ENCODE data around the gene TMEM222.

The TMEM222 gene

GRCh38 chr1:27351541-27352107 is 29.7 kb downstream of the TMEM222 start:
- Histone ChIP-seq H3K9me3 (ENCODE audit: control insufficient read depth in 2 of 2, low read length in 2 of 2) (no peaks in the 10 kb centered on the region), H3K36me3 (ENCODE audit: control insufficient read depth in 2 of 2, insufficient read depth in 2 of 2, low read length in 2 of 2) (peaks cover 12 to 13% of the 10 kb centered on the region in 2 donors), H3K4me1 (ENCODE audit: control insufficient read depth, insufficient read depth, low read length) (peaks cover 25% of the 10 kb centered on the region), H3K27ac (ENCODE audit: low read length) (no peak overlapping the region), H3K4me3 (ENCODE audit: low read length in 2 of 2) (peak overlapping the region in 1 of 2 donors; percentile 29), H3K27me3 (ENCODE audit: control insufficient read depth in 1 of 2, insufficient read depth in 2 of 2, low read length in 2 of 2) (peaks cover 12 to 20% of the 10 kb centered on the region in 2 donors), H3K9ac (ENCODE audit: low read length in 2 of 2) (no peak overlapping the region)

GRCh38 chr1:27353166-27353565 is 31.2 kb downstream of the TMEM222 start:
- Histone ChIP-seq H3K9ac (ENCODE audit: low read length in 2 of 2) (no peak overlapping the region), H3K4me1 (ENCODE audit: control insufficient read depth, insufficient read depth, low read length) (peaks cover 33% of the 10 kb centered on the region), H3K27ac (ENCODE audit: low read length) (no peak overlapping the region), H3K36me3 (ENCODE audit: control insufficient read depth in 2 of 2, insufficient read depth in 2 of 2, low read length in 2 of 2) (peaks cover 12 to 16% of the 10 kb centered on the region in 2 donors), H3K9me3 (ENCODE audit: control insufficient read depth in 2 of 2, low read length in 2 of 2) (no peaks in the 10 kb centered on the region), H3K4me3 (ENCODE audit: low read length in 2 of 2) (no peak overlapping the region), H3K27me3 (ENCODE audit: control insufficient read depth in 1 of 2, insufficient read depth in 2 of 2, low read length in 2 of 2) (peaks cover 8 to 20% of the 10 kb centered on the region in 2 donors)

- H3K4me3 ChIP-seq (ENCODE audit: low read length in 2 of 2) = no peak overlapping the region
- H3K9me3 ChIP-seq (ENCODE audit: control insufficient read depth in 2 of 2, low read length in 2 of 2) = no peaks in the 10 kb centered on the region
- no peak overlapping the region for H3K27ac ChIP-seq (ENCODE audit: low read length)
- H3K4me1 ChIP-seq (ENCODE audit: control insufficient read depth, insufficient read depth, low read length) = peaks cover 33% of the 10 kb centered on the region
- peaks cover 8 to 20% of the 10 kb centered on the region in 2 donors for H3K27me3 ChIP-seq (ENCODE audit: control insufficient read depth in 1 of 2, insufficient read depth in 2 of 2, low read length in 2 of 2)
- H3K9ac ChIP-seq (ENCODE audit: low read length in 2 of 2) = no peak overlapping the region
- peaks cover 12 to 20% of the 10 kb centered on the region in 2 donors for H3K36me3 ChIP-seq (ENCODE audit: control insufficient read depth in 2 of 2, insufficient read depth in 2 of 2, low read length in 2 of 2)
Observed at GRCh38 chr1:27353629-27354028, 31.7 kb downstream of the TMEM222 start.

GRCh38 chr1:27355683-27356082 is 33.7 kb downstream of the TMEM222 start:
- peaks cover 2 to 6% of the 10 kb centered on the region in 2 donors for H3K27me3 ChIP-seq (ENCODE audit: control insufficient read depth in 1 of 2, insufficient read depth in 2 of 2, low read length in 2 of 2)
- H3K4me3 ChIP-seq (ENCODE audit: low read length in 2 of 2) = no peak overlapping the region
- peaks cover 15 to 29% of the 10 kb centered on the region in 2 donors for H3K36me3 ChIP-seq (ENCODE audit: control insufficient read depth in 2 of 2, insufficient read depth in 2 of 2, low read length in 2 of 2)
- H3K9ac ChIP-seq (ENCODE audit: low read length in 2 of 2) = no peak overlapping the region
- H3K9me3 ChIP-seq (ENCODE audit: control insufficient read depth in 2 of 2, low read length in 2 of 2) = no peaks in the 10 kb centered on the region
- H3K4me1 ChIP-seq (ENCODE audit: control insufficient read depth, insufficient read depth, low read length) = peaks cover 17% of the 10 kb centered on the region
- H3K27ac ChIP-seq (ENCODE audit: low read length) = no peak overlapping the region

- Histone ChIP-seq H3K27ac (ENCODE audit: low read length) (no peak overlapping the region), H3K4me3 (ENCODE audit: low read length in 2 of 2) (no peak overlapping the region), H3K4me1 (ENCODE audit: control insufficient read depth, insufficient read depth, low read length) (peaks cover 12% of the 10 kb centered on the region), H3K9ac (ENCODE audit: low read length in 2 of 2) (no peak overlapping the region), H3K9me3 (ENCODE audit: control insufficient read depth in 2 of 2, low read length in 2 of 2) (no peaks in the 10 kb centered on the region), H3K36me3 (ENCODE audit: control insufficient read depth in 2 of 2, insufficient read depth in 2 of 2, low read length in 2 of 2) (peaks cover 15 to 29% of the 10 kb centered on the region in 2 donors), H3K27me3 (ENCODE audit: control insufficient read depth in 1 of 2, insufficient read depth in 2 of 2, low read length in 2 of 2) (peaks cover 0 to under 1% of the 10 kb centered on the region in 2 donors)
Observed at GRCh38 chr1:27356277-27356618, 34.3 kb downstream of the TMEM222 start.

GRCh38 chr1:27356619-27357280 is 34.8 kb downstream of the TMEM222 start:
- Histone ChIP-seq H3K27me3 (ENCODE audit: control insufficient read depth in 1 of 2, insufficient read depth in 2 of 2, low read length in 2 of 2) (no peaks in the 10 kb centered on the region), H3K4me1 (ENCODE audit: control insufficient read depth, insufficient read depth, low read length) (peaks cover 11% of the 10 kb centered on the region), H3K27ac (ENCODE audit: low read length) (no peak overlapping the region), H3K4me3 (ENCODE audit: low read length in 2 of 2) (no peak overlapping the region), H3K36me3 (ENCODE audit: control insufficient read depth in 2 of 2, insufficient read depth in 2 of 2, low read length in 2 of 2) (peaks cover 17 to 29% of the 10 kb centered on the region in 2 donors), H3K9me3 (ENCODE audit: control insufficient read depth in 2 of 2, low read length in 2 of 2) (no peaks in the 10 kb centered on the region), H3K9ac (ENCODE audit: low read length in 2 of 2) (no peak overlapping the region)

- Histone ChIP-seq H3K4me3 (ENCODE audit: low read length in 2 of 2) (peak overlapping the region in 1 of 2 donors; percentile 49), H3K4me1 (ENCODE audit: control insufficient read depth, insufficient read depth, low read length) (peaks cover 11% of the 10 kb centered on the region), H3K27me3 (ENCODE audit: control insufficient read depth in 1 of 2, insufficient read depth in 2 of 2, low read length in 2 of 2) (no peaks in the 10 kb centered on the region), H3K9ac (ENCODE audit: low read length in 2 of 2) (peak overlapping the region in 1 of 2 donors; percentile 36), H3K9me3 (ENCODE audit: control insufficient read depth in 2 of 2, low read length in 2 of 2) (no peaks in the 10 kb centered on the region), H3K36me3 (ENCODE audit: control insufficient read depth in 2 of 2, insufficient read depth in 2 of 2, low read length in 2 of 2) (peaks cover 21 to 33% of the 10 kb centered on the region in 2 donors), H3K27ac (ENCODE audit: low read length) (no peak overlapping the region)
Observed at GRCh38 chr1:27357281-27358037, 35.5 kb downstream of the TMEM222 start.

- Histone ChIP-seq H3K4me1 (ENCODE audit: control insufficient read depth, insufficient read depth, low read length) (peaks cover 11% of the 10 kb centered on the region), H3K27me3 (ENCODE audit: control insufficient read depth in 1 of 2, insufficient read depth in 2 of 2, low read length in 2 of 2) (no peaks in the 10 kb centered on the region), H3K9ac (ENCODE audit: low read length in 2 of 2) (no peak overlapping the region), H3K36me3 (ENCODE audit: control insufficient read depth in 2 of 2, insufficient read depth in 2 of 2, low read length in 2 of 2) (peaks cover 21 to 41% of the 10 kb centered on the region in 2 donors), H3K9me3 (ENCODE audit: control insufficient read depth in 2 of 2, low read length in 2 of 2) (no peaks in the 10 kb centered on the region), H3K4me3 (ENCODE audit: low read length in 2 of 2) (no peak overlapping the region), H3K27ac (ENCODE audit: low read length) (no peak overlapping the region)
Observed at GRCh38 chr1:27358038-27358927, 36.3 kb downstream of the TMEM222 start.

- H3K9me3 ChIP-seq (ENCODE audit: control insufficient read depth in 2 of 2, low read length in 2 of 2) = no peaks in the 10 kb centered on the region
Observed at GRCh38 chr1:27358928-27359313, 37.0 kb downstream of the TMEM222 start.

GRCh38 chr1:27359822-27360158 is 37.8 kb downstream of the TMEM222 start:
- Histone ChIP-seq H3K27ac (ENCODE audit: low read length) (no peak overlapping the region), H3K9ac (ENCODE audit: low read length in 2 of 2) (no peak overlapping the region), H3K4me3 (ENCODE audit: low read length in 2 of 2) (no peak overlapping the region), H3K9me3 (ENCODE audit: control insufficient read depth in 2 of 2, low read length in 2 of 2) (no peaks in the 10 kb centered on the region), H3K27me3 (ENCODE audit: control insufficient read depth in 1 of 2, insufficient read depth in 2 of 2, low read length in 2 of 2) (no peaks in the 10 kb centered on the region), H3K4me1 (ENCODE audit: control insufficient read depth, insufficient read depth, low read length) (peaks cover 17% of the 10 kb centered on the region), H3K36me3 (ENCODE audit: control insufficient read depth in 2 of 2, insufficient read depth in 2 of 2, low read length in 2 of 2) (peaks cover 24 to 50% of the 10 kb centered on the region in 2 donors)

More at GRCh38 chr1:27358928-27359313, 37.0 kb downstream of the TMEM222 start:
- Histone ChIP-seq H3K36me3 (ENCODE audit: control insufficient read depth in 2 of 2, insufficient read depth in 2 of 2, low read length in 2 of 2) (peaks cover 24 to 45% of the 10 kb centered on the region in 2 donors), H3K4me3 (ENCODE audit: low read length in 2 of 2) (no peak overlapping the region), H3K27ac (ENCODE audit: low read length) (no peak overlapping the region), H3K27me3 (ENCODE audit: control insufficient read depth in 1 of 2, insufficient read depth in 2 of 2, low read length in 2 of 2) (no peaks in the 10 kb centered on the region), H3K4me1 (ENCODE audit: control insufficient read depth, insufficient read depth, low read length) (peaks cover 11% of the 10 kb centered on the region), H3K9ac (ENCODE audit: low read length in 2 of 2) (no peak overlapping the region)

Measured in stomach smooth muscle (tissue), 2 donors.